CMK (cell line): ENCODE results near the gene RRM2.
A peak's percentile ranks its signal among the peaks of the same experiment; 100 is the strongest.

Experiments
- DNase-seq: peaks from one replicate; pipeline ENCODE4 v3.0.0-alpha.2; 2010; ENCODE audit warnings: low read depth

Gene RRM2

DNA sequence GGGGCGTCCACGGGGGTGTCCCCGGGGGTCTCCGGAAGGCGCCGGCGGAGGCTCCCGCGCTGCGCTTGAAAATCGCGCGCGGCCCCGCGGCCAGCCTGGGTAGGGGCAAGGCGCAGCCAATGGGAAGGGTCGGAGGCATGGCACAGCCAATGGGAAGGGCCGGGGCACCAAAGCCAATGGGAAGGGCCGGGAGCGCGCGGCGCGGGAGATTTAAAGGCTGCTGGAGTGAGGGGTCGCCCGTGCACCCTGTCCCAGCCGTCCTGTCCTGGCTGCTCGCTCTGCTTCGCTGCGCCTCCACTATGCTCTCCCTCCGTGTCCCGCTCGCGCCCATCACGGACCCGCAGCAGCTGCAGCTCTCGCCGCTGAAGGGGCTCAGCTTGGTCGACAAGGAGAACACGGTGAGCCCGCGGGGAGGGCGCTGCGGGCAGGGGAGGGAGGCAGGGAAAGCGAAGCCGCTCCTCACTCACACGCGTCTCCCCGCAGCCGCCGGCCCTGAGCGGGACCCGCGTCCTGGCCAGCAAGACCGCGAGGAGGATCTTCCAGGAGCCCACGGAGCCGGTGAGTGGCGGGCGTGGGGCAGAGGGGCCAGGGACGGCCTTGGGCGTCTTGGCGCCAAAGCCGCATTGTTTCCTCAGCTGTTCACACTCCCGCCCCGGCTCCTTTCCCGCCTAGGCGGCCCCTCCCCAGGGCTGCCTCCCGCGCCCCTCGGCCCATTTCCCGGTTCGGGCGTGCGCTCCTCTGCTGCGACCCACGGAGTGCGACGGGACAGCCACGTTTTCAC lies at the start of gene RRM2:
RRM2 (plus strand) TSS at position 240 of the 781 bp plus-strand sequence; CDS start at position 300, 60 bp downstream.
- peak; percentile 80 for DNase-seq

DNA sequence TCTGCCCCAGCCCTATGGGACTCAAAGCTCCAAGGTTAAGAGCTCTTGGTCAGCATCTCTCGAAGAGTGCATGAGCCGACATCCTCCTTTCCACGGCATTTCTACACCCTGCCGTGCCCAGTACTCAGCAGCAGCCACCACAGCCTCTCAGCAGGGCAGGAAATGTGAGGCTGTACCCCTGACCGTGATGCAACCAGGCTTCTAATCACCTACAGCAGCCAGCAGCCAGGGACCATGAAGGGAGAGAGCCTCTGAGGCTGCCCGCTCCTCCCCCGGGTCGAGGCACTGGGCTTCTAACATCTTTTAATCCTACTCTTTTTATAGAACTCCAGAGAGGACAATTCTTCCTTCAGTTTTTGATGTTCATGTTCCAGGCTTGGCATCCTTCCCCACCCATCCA lies 48.8 kb upstream of the RRM2 start:
- DNase-seq: no peak

DNA sequence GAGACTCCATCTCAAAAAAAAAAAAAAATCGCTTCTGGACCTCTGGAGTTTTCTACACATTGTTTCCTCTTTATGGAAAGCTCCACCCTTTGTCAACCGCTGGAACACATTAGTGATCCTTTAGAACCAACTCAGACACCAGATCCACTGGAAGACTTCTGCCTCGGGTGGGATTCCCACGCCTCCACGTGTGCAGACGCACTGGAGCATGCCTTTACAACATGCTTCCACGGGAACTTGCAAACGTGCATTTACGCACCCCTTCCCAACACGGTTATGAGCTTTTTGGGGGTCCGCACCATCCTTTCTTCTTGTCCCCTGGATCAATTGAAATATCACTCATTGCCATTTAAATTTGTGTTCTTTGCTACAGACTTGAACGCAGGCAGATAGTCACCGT lies 47.4 kb upstream of the RRM2 start:
- DNase-seq: no peak

DNA sequence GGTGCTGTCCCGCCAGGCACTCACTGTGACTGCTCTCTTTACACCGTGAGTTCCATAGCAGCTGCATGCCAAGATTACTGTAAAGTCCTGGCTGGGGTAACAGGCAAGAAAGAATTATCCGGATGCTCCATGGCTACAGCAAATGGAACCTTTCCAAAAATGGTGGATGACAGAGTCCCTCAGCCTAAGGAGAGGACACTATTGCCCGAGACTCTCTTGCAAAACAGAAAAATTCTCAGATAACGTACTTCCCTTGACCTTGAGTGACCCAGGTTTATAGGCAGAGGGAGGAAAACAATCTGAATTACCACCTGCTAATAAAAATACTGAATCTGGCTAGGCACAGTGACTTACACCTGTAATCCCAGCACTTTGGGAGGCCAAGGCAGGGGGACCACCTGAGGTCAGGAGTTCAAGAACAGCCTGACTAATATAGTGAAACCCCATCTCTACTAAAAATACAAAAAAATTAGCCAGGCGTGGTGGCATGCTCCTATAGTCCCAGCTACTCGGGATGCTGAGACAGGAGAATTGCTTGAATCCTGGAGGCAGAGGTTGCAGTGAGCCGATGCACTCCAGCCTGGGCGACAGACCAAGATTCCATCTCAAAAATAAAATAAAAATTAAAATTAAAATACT lies 46.8 kb upstream of the RRM2 start:
- no peak for DNase-seq

DNA sequence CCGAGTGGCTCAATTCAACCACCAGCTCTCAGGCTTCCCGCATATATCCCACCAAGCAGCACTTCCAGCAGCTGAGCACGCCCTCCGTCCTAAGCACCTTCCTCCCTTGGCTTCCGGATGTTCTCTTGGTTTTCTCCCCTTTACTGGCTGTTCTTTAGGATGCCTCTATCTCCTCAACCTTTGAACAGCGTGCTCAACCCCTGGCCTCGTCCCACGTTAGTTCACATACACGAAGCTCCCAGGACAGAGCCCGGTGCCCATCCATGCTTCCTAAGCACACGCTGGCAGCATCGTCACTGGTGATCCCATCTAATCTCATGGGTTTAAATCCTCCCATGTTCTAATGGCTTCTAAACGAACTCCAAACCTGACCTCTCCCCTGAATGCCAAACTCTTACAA lies 46.0 kb upstream of the RRM2 start:
- DNase-seq: no peak

DNA sequence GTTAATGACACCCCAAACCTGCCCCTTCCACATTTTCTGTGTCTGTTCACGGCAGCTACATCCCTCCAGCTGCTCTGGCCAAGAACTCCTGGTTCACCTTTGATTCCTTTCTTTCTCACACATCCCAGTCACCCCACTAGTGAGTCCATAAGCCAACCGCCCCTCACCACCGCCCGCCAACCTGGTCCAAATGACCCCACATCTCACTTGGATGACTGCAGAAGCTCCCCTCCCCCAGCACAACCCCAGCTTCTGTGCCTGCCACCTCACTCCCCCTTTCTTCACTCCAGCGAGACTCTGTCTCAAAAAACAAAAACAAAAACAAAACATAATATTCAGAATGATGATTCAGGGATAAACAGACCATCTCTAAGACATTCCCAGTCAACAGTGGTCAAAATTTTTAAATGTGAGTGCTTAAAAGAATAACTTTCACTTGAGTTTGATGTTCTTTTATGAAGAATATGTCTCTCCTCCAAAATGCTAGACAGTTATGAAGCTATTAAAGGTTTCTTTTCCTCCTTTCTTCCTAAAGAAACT lies 45.5 kb upstream of the RRM2 start:
- no peak for DNase-seq

DNA sequence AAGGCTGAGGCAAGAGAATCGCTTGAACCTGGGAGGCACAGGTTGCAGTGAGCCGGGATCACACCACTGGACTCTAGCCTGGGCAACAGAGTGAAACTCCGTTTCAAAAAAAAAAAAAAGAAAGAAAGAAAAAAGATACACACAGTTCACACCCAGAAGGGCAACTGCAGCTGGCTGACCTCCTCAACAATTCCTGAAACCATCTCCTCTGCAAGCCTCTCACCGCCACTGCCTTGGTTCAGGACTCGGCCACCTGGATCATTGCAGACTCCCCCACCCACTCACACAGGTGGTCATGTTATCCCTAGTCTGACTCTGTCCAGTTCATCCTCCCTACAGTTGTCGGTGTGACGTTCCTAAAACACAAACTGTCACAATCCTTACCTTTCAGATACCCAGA lies 44.5 kb upstream of the RRM2 start:
- no peak for DNase-seq

DNA sequence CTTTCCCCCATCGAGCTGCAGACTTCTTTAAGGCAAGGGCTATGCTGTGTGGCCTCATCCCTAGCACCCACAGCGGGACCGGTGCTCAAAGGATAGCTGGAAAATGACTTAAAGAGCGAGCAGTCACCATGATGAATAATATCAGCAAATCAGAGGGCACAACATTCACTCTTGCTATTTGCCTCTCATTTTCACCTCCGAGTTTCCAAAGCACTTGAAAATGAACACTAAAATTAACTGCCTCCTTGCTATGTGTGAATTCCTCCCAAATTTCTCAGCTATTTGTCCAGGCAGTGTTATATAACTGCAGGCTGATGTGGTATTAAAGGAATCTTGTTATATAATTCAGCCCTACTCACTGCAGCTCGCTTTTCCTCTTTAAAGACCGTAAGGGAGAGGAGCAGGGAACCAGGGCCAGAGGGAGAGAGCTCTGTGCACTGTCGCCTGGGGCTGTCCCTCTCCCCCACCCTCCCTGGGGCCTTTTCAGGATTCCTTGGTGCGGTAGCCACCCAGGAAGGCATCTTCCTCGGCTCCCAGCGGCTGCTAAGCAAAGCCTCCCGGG lies 43.8 kb upstream of the RRM2 start:
- DNase-seq: no peak

DNA sequence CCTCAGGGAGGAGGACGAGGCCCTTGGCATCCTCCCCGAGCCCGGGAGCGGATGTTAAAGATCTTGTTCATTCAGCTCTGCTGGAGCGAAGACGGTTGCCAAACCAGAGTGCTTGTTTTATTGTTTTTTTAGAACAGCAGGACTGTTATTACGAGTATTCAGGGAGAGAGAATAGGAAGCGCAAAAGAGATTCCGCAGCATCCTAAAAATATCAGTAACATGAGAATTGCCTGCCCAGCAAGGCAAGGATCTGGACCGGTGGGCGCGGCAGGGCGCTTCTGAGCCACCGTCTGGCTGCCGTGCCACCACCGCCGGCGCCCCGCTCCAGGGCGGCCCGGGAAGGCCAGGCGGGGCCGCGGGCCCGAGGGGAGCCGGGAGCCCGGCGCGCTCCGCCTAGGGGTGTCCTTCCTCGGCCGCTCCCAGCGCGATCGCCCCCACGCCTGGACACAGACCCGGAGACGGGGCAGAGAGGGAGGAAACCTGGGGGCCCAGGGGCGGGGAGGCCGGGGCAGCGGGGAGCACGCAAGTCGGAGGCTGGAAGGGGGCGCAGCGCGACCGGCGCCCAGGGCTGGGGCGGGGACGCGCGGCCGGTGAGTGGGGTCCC lies 43.2 kb upstream of the RRM2 start:
- peak; percentile 14 for DNase-seq

DNA sequence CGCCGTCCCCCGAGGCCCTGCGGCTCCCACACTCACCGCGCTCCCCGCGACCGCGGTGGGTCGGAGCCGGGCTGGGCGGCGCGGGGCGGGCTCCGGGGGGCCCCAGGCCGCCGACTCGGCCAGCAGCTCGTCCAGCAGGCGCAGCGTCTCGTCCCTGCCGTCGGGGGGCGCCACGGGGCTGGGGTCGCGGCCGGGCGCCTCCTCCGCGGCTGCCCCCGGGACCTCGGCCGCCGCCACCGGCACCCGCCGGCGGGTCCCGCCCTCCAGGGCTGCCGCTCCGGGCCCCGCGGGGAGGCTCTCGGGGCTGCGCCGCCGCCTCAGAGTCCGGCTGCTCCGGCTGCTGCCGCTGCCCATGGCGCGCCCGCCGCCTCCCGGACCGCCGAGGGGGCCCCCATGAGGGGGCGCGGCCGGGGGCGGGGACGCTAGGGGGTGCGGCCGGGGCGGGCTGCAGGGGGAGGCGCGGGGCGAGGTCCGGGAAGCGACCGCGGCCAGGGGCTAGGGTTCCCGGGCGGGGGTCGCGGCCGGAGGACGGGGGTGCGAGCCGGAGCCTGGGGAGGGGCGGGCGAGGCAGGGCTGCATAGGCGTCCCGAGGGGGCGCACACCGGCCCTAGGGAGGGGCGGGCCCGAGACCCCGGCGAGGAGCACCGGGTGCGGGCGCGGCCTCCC lies 42.5 kb upstream of the RRM2 start, which contains the start of gene CYS1:
CYS1 (minus strand) TSS at position 542 of the 666 bp plus-strand sequence; CDS start at position 354, 188 bp downstream.
- DNase-seq: no peak

DNA sequence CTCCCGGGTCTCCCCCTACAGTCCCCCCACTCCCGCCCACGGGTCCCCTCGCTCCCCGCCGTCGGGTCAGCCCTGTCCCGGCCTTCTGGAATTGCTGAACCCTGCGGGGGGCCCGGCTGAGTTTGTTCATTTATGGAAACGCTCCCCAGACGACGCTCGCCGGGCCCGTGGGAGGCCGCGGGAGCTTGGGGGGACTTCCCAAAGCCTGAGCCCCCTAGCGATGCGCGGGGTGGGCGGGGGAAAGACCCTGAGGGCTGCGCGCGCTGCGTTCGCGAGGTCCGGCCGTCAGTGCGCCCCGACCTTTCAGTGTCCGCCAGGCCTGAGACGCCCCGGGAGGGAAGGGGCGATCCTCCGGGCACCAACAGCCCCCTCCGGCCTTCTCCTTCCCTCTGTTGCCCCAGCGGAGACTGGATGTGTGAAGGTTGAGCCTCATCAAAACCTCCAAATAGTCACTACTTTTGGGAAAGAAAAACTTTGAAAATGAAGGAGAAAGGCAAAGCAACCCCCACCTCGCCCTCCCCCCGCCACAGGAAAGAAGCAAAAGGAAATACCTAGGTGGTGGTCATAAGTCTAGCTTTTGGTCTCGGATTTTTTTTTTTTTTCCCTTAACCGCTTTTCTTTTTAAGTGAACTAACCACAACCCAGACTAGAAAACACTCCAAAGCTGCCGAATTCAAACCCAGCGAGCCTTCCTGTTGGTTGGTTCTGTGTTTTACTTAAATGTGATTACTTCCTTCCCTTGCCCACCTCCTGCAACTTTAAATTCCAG lies 41.8 kb upstream of the RRM2 start:
- no peak for DNase-seq

DNA sequence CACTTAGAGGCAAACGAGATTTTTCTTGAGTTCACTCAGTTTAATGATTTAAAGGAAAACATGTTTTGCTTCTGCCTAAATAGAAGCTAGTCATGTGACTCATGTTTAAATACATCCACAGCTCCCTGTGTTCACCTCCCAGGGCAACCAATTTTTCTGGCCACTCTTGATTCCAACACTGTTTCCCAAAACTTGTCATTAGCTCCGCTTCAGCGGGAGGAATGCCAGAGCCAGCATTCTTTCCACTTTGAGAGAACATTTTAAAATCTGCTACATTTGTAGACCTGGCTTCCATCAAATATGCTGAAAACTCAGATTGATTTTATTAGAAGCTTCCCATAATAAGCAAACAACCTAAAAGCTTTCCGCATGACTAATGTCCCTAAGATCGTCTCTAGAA lies 39.5 kb upstream of the RRM2 start:
- no peak for DNase-seq

DNA sequence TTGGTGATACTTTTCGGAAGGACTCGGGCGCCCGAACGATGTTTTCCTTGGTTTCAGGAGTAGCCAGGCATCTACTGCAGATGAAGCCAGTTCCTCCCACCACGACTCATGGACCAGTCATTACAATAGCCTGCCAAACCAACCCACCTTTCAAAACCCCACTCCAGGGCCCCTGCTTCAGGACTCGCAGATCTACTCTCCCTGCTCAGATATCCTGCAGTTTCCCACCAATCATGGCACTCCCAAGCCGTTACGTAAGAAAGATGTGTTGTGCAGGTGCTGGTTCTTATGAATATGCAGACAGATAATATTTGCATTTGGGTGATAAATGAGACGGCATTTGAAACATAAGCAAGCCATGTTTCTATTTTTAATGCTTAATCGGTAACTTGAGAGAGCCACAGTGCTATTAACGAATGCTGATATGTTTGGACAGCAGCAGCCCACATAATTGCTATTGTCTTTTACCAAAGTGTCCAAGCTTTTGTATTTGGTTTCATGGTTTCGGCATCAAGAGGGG lies 38.8 kb upstream of the RRM2 start:
- DNase-seq: no peak

DNA sequence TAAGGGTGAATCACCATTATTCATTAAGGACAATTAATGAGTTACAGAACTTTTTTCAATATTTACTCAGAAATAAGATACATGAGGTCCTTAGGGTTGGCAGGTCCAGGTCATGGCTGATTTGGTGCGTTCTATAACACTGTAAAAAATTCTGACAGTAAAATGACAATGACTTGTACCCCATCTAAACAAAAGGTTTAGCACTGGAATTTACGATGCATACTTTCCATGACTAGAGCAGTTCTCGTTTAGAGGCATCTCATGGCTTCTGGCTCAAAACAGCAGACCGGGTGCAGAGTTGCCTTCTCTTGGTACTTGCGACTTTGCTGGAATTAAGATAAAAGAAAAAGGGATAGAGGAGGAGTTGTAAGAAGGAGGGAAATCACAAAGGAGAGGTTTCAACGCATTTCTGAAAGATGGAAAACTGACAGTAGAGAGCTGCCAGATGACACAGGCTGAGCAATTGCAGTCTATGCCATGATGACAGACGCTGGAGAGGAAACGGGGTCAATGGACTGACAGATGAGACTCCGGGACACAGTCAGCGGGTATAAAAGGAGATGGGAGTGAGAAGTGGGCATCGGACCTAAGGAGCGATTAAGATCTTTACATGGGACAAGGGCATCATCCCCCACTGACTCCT lies 38.2 kb upstream of the RRM2 start:
- DNase-seq: no peak

DNA sequence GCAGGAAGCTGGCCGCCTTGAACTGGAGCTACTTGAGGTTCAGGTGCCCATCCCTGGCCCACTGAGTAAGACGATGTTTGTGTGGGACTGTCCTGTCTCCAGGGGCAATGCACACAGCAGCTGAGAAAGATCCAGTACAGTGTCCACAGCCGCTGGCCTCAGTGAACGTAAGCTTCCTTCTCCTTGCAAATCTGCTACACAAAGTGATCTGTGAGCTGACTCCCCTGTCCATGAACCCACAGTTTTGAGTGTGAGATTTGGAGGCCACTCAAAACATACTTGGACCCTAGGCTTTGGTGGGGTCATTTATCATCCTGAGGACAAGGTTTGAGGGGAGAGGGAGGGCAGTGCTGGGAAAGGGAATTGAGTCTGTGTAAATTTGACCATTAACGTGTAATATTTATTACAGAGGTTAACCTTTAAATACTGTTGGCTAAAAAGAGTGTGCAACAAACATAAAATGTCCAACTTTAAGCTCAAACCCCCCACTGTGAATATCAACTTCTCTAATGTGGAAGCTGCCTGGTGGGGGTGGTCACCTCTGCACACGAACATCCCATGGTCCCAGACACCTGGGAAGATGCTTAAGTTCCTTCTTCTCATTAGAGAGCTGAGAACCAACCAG lies 37.4 kb upstream of the RRM2 start:
- no peak for DNase-seq

DNA sequence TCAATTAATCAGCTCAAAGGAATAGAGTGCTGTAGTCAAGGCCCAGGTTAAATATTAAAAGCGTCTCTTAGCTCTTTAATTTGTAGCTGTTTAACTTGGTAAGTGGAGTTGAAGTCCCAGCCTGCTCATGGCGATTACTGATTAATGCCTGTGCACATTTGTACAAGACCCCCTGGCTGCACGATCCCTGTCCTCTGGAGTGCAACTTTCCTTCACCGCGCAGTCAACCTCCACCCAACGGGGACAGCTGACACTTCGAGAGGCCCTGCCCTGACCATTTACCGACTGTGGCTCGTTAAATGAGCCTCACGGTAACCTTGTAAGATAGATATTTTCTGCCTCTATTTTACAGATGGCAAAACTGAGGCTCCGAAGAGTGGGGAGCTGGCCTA lies 36.9 kb upstream of the RRM2 start:
- no peak for DNase-seq

DNA sequence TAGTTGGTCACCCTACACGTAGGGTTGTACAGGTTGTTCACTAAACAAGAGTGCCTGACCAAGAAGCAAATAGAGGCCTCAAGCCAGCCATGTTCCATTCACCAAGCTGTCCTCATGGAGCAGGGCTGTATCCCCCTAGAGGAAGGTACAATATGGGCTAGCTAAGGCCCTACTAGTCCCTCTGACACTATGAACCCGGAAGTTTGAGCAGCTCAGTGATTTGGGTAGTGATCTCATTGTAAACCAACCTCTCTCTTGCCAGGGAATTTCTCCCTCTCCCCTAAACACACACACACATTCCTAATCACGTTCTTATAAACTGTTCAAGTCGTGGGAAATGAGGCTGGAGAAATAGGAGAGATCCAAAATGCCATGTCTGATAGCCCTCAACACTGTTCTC lies 35.6 kb upstream of the RRM2 start:
- DNase-seq: no peak

DNA sequence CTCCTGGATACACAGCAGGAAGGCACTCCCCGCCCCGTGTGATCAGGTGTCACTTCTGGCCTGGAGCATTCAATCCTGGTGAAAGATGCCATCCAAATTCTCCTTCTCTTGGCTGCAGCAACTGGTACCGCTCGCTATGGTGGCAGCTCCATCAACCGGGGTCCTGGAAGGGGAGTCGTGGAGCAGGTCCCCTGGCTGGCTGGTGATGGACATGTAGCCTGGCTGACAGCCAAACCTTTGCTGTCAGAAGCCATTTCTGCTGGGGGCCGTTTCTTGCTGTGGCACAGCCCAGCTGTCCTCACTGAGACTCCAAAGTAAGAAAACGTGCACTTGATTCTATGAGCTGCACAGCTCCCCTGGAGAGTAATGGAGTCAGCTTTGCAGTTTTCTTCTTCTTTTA lies 35.2 kb upstream of the RRM2 start:
- no peak for DNase-seq

DNA sequence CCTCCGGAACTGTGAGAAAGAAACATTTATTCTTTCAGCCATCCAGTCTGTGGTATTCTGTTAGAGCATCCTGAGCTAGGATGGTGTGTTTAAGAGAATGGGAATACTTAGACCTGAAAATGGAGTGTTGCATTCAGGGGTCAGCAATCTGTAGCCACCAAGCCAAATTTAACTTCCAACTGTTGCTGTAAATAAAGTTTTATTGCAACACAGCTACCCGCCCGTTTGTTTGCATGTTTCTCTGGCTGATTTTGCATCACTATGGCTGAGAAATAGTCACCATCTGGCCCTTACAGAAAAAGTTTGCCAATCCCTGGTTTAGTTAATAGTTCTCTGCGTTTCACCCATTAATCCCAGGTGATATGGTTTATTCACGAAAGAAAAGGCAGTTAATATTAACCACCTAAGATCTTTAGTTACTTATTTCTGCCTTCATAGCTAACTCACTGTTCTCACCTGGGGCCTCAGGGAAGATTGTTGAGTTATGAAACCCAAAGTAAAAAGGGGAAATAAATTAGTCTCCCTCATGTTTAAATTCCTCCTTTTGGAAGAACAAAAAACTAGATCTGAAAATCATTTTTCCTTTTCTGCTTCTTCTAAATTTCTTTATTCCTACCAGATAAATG lies 32.9 kb upstream of the RRM2 start:
- DNase-seq: no peak
